WTC11 (cell line): ENCODE results near the gene DPY30.
"Not testable (repeated sequence)": the region's sequence is repeated elsewhere in the genome, so short reads cannot be mapped to it uniquely, and the experiment has no call there.

Source experiments
- CREB1 ChIP-seq: sonication (generic); formaldehyde crosslinking; IDR thresholded peaks from 2 replicates; pipeline ENCODE4 v1.8.0; 2023; ENCODE audit warnings: mild to moderate bottlenecking, missing genetic modification reagents
- CTCF ChIP-seq: fragments of 200-600 bp; IDR thresholded peaks from 2 replicates; pipeline ENCODE4 v1.8.0; 2022; ENCODE audit warnings: antibody characterized with exemption
- MLX ChIP-seq: sonication (generic); formaldehyde crosslinking; IDR thresholded peaks from 2 replicates; pipeline ENCODE4 v1.8.1; 2023; ENCODE audit warnings: mild to moderate bottlenecking, missing genetic modification reagents, moderate library complexity
- ZNF121 ChIP-seq: sonication (generic); formaldehyde crosslinking; IDR thresholded peaks from 2 replicates; pipeline ENCODE4 v1.8.0; 2023; ENCODE audit warnings: missing genetic modification reagents

GRCh38 chr2:32034198-32034887 lies 5.3 kb downstream of the DPY30 start:
- not testable (repeated sequence) for TF ChIP-seq ZNF121; MLX (CRISPR knock-in tag); CTCF; CREB1 (CRISPR knock-in tag)
